ENCODE measurements around the gene UCP2.

Gene UCP2

GRCh38 chr11:74007691-74008372, 25.2 kb upstream of the UCP2 start:
- Mint-ChIP-seq H3K36me3 (ENCODE audit: low read depth) (peaks cover 15% of the 10 kb centered on the region), H3K27ac (no peak overlapping the region), H3K9me3 (no peaks in the 10 kb centered on the region), H3K27me3 (ENCODE audit: low read depth) (no peaks in the 10 kb centered on the region), H3K4me3 (no peak overlapping the region), H3K4me1 (peaks cover 9% of the 10 kb centered on the region)
- TF ChIP-seq, protein P1, sequence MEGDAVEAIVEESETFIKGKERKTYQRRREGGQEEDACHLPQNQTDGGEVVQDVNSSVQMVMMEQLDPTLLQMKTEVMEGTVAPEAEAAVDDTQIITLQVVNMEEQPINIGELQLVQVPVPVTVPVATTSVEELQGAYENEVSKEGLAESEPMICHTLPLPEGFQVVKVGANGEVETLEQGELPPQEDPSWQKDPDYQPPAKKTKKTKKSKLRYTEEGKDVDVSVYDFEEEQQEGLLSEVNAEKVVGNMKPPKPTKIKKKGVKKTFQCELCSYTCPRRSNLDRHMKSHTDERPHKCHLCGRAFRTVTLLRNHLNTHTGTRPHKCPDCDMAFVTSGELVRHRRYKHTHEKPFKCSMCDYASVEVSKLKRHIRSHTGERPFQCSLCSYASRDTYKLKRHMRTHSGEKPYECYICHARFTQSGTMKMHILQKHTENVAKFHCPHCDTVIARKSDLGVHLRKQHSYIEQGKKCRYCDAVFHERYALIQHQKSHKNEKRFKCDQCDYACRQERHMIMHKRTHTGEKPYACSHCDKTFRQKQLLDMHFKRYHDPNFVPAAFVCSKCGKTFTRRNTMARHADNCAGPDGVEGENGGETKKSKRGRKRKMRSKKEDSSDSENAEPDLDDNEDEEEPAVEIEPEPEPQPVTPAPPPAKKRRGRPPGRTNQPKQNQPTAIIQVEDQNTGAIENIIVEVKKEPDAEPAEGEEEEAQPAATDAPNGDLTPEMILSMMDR (IDR thresholded peaks at IDR 0.05; ENCODE audit: unreplicated experiment in 3 of 3) = no peak

GRCh38 chr11:74006743-74007304, 24.2 kb upstream of the UCP2 start:
- Mint-ChIP-seq H3K36me3 (ENCODE audit: low read depth) (peaks cover 12% of the 10 kb centered on the region), H3K27ac (peak overlapping the region in 2 of 3 experiments; percentile 31 to 44), H3K4me3 (no peak overlapping the region), H3K4me1 (peaks cover 9% of the 10 kb centered on the region), H3K27me3 (ENCODE audit: low read depth) (no peaks in the 10 kb centered on the region), H3K9me3 (no peaks in the 10 kb centered on the region)
- TF ChIP-seq, protein P1 (IDR thresholded peaks at IDR 0.05; ENCODE audit: unreplicated experiment in 3 of 3) = no peak

DNA sequence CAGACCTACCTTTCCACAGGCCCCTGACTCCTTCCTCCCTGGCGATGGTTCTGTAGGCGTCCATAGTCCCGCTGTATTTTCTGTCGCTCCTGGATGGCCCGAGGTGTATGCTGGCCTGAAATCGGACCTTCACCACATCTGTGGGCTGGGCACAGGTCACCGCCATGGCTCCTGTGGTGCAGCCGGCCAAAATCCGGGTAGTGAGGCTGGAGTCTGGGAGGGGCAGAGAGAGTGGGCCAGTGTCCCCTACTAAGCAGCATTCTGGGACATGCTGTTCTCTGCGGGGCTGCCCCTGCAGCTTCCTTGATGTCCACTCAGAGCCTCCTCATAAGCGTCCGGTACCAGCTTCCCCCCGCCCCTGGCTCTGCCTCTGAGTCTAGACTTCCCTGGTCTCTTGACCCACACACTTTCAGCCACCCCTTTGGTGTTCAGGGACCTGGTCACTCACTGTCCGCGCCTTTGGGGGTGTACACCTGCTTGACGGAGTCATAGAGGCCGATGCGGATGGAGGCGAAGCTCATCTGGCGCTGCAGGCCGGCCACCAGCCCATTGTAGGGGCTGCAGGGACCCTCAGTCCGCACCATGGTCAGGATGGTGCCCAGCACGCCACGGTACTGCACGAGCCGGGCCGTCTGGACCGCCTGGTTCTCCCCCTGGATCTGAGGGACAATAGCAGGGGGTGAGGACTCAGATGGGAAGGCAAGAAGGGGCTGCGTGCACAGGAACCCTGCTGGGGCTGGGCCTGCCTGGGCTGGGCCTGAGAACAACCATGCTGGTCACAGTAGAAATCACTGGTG, 23.3 kb upstream of the UCP2 start:
- TF ChIP-seq, protein P1 (IDR thresholded peaks at IDR 0.05; ENCODE audit: unreplicated experiment in 3 of 3) = no peak
- H3K27me3 Mint-ChIP-seq (ENCODE audit: low read depth) = no peaks in the 10 kb centered on the region
- H3K4me1 Mint-ChIP-seq = peaks cover 9% of the 10 kb centered on the region
- H3K9me3 Mint-ChIP-seq = no peaks in the 10 kb centered on the region
- no peak overlapping the region for H3K4me3 Mint-ChIP-seq
- peaks cover 16% of the 10 kb centered on the region for H3K36me3 Mint-ChIP-seq (ENCODE audit: low read depth)
- peak overlapping the region in 1 of 3 experiments; percentile 44 for H3K27ac Mint-ChIP-seq

DNA sequence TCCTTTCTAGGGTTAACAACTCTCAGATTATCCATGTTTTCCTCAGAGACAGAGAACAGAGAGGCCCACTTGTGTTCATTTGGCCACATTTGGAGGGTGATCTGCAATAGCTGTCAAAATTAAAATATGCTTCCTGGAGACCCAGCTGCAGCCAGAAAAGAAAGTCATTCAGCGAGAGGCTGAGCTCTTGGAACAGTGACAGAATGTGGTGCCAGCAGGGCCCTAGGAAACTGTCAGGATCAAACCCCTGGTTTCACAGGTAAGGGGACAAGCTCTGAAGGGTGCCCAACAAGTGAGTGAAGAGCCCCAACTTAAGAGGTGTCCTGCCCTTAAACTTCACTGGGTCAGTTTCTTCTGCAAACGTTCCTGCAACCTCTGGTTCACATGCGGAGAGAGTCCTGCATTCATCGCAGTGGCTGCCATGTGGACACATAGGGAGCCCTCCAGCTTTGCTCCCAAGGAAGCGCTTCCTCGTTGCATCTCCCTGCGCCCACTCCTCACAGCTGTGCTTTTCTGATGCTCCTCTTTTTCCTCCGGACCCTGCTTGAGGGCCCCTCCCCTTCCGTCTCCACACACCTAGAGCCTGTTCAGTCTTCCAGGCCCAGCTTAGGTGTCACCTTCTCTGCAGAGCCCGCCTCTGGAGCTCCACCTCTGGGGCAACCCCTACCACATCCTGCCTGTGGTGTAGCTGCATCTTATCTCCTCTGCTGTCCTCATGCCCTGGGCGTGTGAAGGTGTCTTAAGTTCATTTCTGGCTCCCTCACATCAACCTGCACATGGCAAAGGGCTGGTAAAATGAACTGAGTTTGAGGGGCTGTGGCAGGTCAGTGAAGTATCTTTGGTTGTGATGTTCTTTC, 22.3 kb upstream of the UCP2 start:
- TF ChIP-seq, protein P1 (IDR thresholded peaks at IDR 0.05; ENCODE audit: unreplicated experiment in 3 of 3) = no peak
- peaks cover 9% of the 10 kb centered on the region for H3K4me1 Mint-ChIP-seq
- no peak overlapping the region for H3K4me3 Mint-ChIP-seq
- no peaks in the 10 kb centered on the region for H3K27me3 Mint-ChIP-seq (ENCODE audit: low read depth)
- H3K36me3 Mint-ChIP-seq (ENCODE audit: low read depth) = peaks cover 20% of the 10 kb centered on the region
- peak overlapping the region in 1 of 3 experiments; percentile 37 for H3K27ac Mint-ChIP-seq
- H3K9me3 Mint-ChIP-seq = no peaks in the 10 kb centered on the region

- peak overlapping the region in 1 of 3 experiments; percentile 37 for H3K27ac Mint-ChIP-seq
- H3K4me3 Mint-ChIP-seq = no peak overlapping the region
- no peaks in the 10 kb centered on the region for H3K9me3 Mint-ChIP-seq
- H3K27me3 Mint-ChIP-seq (ENCODE audit: low read depth) = no peaks in the 10 kb centered on the region
- peaks cover 20% of the 10 kb centered on the region for H3K36me3 Mint-ChIP-seq (ENCODE audit: low read depth)
- peaks cover 9% of the 10 kb centered on the region for H3K4me1 Mint-ChIP-seq
- TF ChIP-seq, protein P1 (IDR thresholded peaks at IDR 0.05; ENCODE audit: unreplicated experiment in 3 of 3) = no peak
Measured at GRCh38 chr11:74004046-74004695, 21.5 kb upstream of the UCP2 start.
